GM21367 (cell line): ENCODE results near the gene ARHGAP28.

Experiments used
- ATAC-seq: cut with Tn5 transposase; IDR thresholded peaks from one replicate; pipeline ENCODE4 v1.9.1; 2021; ENCODE audit not compliant: unreplicated experiment

The ARHGAP28 gene

DNA sequence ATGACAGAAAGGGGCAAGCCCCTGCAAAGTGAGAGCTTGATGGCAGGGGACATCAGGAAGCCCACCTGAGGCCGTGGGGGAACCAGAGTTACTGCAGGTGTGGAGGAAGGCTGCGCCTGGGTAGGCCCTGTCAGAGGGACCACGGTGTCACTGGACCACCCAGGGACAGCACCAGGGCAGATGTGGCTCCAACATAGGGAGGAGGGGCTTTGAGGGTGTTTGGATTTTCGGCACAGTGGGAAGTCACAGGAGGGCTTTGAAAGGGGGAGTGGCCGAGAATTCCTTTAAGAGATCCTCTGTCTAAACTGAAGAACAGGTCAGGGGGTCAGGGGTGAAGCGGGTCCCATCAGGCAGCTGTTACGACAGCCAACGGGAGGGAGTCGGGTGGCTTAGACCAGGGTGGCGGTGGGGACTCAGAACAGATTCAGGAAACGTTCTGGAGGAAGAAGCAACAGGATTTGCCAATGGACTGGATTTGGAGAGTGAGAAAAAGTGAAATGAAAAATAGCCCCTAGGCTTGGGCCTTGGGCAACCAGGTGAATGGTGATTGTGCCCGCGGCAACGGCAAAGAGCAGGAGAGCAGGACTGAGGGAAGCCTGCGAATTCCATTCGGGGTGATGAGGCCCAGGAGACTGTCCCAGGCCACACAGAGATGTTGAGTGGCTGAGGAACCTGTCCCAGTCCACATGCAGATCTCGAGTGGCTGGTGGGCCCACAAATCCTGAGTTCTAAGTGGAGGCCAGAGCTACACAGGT, 222.0 kb downstream of the ARHGAP28 start:
- no peak for ATAC-seq

DNA sequence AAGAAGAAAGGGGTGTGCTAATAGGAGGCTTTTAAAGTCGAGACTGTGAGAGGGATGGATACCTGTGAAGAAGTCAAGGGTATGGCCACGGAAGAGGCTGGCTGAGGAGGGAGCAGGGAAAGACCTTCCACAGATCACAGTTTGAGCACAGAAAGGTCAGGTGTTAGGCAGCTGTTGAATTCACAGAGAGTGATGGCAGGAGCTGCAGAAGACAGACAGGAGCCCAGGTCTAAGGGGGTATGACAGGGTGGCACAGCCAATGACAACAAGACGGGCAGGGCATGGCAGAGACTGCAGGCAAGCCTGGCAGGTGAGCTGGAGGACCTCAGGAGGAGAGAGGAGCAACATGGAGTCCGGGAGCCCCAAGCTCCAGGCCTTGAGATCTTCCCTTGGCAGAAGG, 225.0 kb downstream of the ARHGAP28 start:
- no peak for ATAC-seq

DNA sequence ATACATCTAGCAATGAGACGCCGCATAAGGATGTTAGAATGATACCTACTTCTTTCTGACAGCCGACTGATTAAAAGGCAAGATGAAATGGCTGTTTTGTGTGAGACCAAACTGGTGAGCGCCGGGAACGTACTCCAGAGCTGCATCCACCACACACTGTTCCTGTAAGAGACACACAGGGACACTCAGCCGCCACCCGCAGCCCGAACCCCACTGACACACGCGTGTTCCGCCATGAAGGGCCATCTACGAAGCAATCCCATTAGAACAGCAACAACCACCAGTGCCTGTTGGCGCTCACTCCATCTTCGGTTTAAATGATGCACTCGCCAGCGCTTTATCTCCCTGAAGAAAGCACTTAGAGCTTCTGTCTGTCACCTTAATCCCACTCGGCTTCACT, 225.8 kb downstream of the ARHGAP28 start:
- no peak for ATAC-seq

DNA sequence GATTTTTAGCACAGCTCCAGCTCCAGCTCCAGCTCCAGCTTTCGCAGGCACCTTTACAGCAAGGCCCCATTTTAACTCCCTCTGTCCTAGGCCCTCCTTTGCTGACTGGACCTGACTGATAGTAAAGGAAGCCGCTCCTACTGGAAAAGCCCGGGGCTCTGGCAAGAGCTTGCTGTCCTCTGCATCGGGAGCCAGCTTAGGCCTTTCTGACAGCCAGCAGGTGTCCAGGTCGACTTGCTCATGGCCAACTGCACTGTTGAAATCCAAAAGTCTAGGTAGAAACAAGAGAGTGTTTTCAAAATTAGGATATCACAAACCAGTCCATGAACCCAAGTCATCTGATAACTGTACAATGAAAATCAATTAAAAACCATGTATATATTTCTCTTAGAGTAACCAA, 227.0 kb downstream of the ARHGAP28 start:
- ATAC-seq: no peak

DNA sequence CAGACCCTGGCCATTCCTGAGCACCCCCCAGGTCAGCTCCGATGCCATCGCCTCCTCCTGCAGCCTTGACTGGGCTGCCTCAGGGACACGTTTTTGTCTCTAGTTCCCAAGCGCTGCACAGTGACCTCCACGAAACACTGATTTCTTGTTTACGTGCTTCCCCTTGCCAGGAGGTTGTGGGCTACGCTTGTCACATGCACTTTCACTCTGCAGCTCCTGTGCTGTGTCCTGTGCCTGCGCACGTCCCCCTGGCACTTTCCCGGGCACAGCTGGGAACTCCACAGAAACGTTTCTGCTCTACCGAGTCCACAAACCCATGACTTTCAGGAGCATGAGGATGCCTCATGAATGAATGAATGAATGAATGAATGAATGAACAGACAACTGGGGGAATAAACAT, 227.5 kb downstream of the ARHGAP28 start:
- no peak for ATAC-seq

DNA sequence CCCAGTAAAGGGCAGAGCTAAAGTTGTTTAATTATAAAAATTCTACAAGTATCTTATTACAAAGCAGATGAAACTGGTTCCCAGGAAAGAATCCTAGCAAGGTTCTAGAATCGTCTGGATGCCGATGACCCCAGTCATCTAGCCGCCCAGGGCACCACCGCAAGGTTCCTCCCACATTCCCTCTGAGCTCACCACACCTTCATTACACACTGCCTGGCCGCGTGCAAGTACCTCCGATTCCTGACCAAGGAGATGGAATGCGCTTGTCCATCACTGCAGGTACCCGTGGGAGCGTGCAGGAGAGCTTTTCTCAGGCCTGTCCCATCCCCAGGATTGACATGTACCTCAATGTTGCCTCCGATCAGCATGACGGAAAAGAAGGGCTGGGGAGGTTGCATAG, 229.6 kb downstream of the ARHGAP28 start:
- ATAC-seq: no peak

DNA sequence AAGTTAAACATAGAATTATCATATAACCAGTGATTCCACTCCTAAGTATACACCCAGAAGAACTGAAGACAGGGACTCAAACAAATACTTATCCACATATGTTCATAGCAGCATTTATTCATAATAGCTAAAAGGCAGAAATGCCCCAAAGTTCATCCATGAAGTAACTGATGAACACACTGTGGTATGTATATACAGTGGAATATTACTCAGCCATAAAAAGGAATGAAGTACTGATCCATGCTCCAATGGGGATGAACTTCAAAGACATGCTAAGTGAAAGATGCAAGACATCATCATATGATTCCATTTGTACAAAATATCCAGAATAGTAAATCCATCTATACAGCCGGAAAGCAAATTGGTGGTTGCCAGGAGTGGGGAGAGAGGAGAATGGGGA, 230.6 kb downstream of the ARHGAP28 start:
- ATAC-seq: no peak

DNA sequence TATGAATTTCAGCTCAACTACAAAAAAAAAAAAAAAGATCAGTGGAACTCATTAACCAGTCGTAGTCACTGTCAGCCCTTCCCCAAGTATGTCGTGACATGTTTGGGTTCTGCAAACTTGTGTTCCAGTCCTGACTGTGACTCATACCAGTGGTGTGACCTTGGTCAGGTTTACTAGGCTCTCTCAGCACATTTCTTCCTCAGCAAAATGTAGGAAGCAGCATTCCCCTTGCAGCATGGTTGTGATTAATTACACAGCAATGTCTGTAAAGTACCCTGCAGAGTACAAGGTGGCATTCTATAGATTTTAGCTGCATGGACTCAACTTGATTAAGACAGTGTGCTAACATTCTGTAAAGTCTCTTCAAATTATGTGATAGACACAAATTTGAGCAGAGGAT, 231.1 kb downstream of the ARHGAP28 start:
- no peak for ATAC-seq

DNA sequence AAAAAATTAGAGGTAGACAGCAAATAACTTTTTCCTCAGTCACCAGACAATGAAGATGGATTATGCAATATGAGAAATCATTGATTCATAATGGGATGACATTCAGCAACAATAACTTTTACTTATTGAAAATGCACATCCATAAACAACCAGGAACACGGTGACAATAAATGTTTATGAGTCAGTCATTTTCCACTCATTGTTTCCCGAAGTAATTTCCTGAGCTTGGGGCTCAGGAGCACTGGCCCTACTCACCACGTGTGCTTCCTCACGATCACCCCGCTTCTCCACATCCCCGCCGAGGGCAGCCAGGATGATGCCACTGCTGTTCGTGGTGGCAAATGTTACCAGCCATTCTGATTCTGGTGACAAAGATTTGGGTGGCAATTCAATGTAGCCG, 231.8 kb downstream of the ARHGAP28 start:
- ATAC-seq: no peak

DNA sequence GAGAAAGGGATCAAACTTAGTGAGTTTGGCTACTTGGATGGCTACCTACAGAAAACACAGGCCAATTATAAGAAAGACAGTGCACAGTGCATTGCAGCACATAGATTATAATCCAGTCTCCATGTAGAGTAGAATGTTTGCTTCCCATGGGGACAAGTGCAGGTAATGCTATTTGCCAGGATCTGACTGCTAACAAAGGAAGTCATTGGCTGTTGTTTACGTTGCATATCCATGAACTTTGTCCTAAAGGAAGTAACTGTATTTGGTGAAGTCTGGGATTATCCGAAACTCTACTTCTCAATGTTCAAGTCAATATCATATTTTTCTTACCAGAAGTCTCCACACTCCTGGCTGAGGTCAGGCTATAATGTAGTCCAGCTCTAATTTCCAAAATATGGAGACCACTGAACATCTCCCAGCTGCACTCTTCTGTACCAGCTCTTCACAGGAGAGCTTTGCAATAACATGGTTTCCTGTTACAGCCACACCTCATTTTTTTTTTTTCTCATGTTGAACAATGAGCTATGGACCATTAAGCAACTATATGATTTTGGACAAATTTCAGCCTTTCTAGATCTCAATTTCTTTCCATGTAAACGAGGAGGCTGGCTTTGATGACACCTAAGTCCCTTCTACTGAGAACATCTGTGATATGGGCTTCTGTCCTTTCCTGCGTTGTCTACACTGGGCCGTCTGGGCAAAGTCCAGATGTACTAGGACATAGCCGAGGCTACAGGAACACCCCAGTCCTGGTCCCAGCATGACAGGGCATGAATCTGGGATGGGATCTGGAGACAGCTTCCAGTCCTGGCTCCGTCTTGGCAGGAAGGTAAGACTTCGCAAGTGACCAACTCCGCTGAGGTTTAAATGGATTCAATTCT, 233.3 kb downstream of the ARHGAP28 start:
- ATAC-seq: no peak

DNA sequence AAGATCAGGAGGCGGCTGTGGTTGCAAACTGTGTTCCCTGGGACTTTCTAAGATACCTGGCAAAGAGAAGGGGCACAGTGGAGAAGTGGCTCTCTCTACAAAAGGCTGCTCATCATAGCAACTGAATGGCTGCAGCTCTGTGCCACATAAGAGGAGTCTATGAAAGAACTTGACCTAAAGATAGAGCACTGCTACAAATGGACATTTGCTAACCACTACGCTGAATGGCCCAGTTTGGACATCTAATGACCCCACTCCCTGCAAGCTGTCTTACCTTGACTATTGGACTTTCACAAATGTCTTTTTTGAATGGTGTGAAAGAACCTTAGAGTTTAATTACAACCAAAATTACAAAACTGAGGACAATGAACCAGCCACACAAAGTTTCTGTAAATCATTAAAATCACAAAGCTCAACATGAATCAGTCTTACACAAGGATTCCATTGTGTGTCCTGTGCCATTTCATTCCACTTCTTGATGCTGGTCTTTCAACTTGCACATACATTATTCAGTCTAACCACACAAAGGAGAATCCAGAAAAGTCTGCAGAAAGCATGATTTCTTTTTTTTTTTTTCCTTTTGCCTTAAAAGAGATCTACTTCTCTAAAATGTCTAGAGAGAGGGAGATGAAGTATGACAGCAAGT, 234.1 kb downstream of the ARHGAP28 start:
- no peak for ATAC-seq
